K562 (cell line): ENCODE data around the gene EIF1B.

Source experiments
- CREB3 ChIP-seq: fragments of 450-650 bp; conservative IDR thresholded peaks from 2 replicates; pipeline ENCODE4 v1.6.1; 2016; ENCODE audit warnings: missing genetic modification characterization, low read depth, mild to moderate bottlenecking, missing compliant biosample characterization, moderate library complexity
- FIP1L1 ChIP-seq: fragments of 200-400 bp; formaldehyde crosslinking; IDR thresholded peaks from 2 replicates; pipeline ENCODE4 v1.6.1; 2018; ENCODE audit warnings: mild to moderate bottlenecking, low read depth, low read length; ENCODE audit not compliant: poor library complexity, severe bottlenecking
- FOXA3 ChIP-seq, 2 experiments: fragments of 450-650 bp in 1 of 2; sonication (generic) in 1 of 2; formaldehyde crosslinking; IDR thresholded peaks in 1 of 2; conservative IDR thresholded peaks in 1 of 2; 2 replicates each; pipeline versions ENCODE4 v1.4.0 to v1.8.0; 2020 to 2022; ENCODE audit warnings: mild to moderate bottlenecking in 2 of 2, missing genetic modification reagents in 1 of 2
- GTF2F1 ChIP-seq: IDR thresholded peaks from 2 replicates; pipeline ENCODE4 v1.6.1; 2011; ENCODE audit warnings: low read depth, low read length, improper control_type of control experiment
- HDGF ChIP-seq: fragments of 450-650 bp; IDR thresholded peaks from 2 replicates; pipeline ENCODE4 v1.6.1; 2016
- PURB ChIP-seq: sonication (generic); formaldehyde crosslinking; IDR thresholded peaks from 2 replicates; pipeline ENCODE4 v1.9.0; 2021; ENCODE audit warnings: low read depth, mild to moderate bottlenecking, missing genetic modification reagents
- ZBTB11 ChIP-seq, 3 experiments: fragments of 200-800 bp in 1 of 3; fragments of 250-450 bp in 1 of 3; fragments of 450-650 bp in 1 of 3; sonication (Bioruptor Pico) in 1 of 3; sonication (Bioruptor generic) in 1 of 3; formaldehyde crosslinking in 1 of 3; IDR thresholded peaks; 2 replicates each; pipeline versions ENCODE4 v1.6.1 to v1.8.0; 2016 to 2022; ENCODE audit warnings: mild to moderate bottlenecking in 2 of 3, missing genetic modification characterization in 2 of 3, missing compliant biosample characterization in 1 of 3, moderate library complexity in 1 of 3
- ZBTB49 ChIP-seq: sonication (generic); formaldehyde crosslinking; IDR thresholded peaks from 2 replicates; pipeline ENCODE4 v1.8.0; 2022; ENCODE audit warnings: missing genetic modification reagents, mild to moderate bottlenecking, borderline replicate concordance
- ZBTB8A ChIP-seq: fragments of 450-650 bp; IDR thresholded peaks from 2 replicates; pipeline ENCODE4 v1.6.1; 2018; ENCODE audit warnings: mild to moderate bottlenecking, moderate library complexity; ENCODE audit not compliant: partially characterized antibody
- ZFX ChIP-seq: sonication (generic); formaldehyde crosslinking; IDR thresholded peaks from 2 replicates; pipeline ENCODE4 v1.8.0; 2022; ENCODE audit warnings: mild to moderate bottlenecking, missing genetic modification reagents, moderate library complexity
- TF ChIP-seq, protein P1 (sequence below), 2 experiments: fragments of 450-650 bp in 1 of 2; sonication (generic) in 1 of 2; formaldehyde crosslinking in 1 of 2; IDR thresholded peaks in 1 of 2; conservative IDR thresholded peaks in 1 of 2; 2 replicates each; pipeline versions ENCODE4 v1.6.1 to v1.8.1; 2016 to 2023; ENCODE audit warnings: mild to moderate bottlenecking in 2 of 2, moderate library complexity in 2 of 2, inconsistent platforms in 1 of 2, missing genetic modification reagents in 1 of 2
- TF ChIP-seq, protein P2 (sequence below), 2 experiments: fragments of 450-650 bp in 1 of 2; sonication (generic) in 1 of 2; formaldehyde crosslinking; conservative IDR thresholded peaks; 2 replicates each; pipeline versions ENCODE4 v1.4.0 to v1.8.1; 2020 to 2022; ENCODE audit warnings: mild to moderate bottlenecking in 1 of 2, missing genetic modification reagents in 1 of 2
- TF ChIP-seq, protein P3 (sequence below): sonication (generic); formaldehyde crosslinking; IDR thresholded peaks from 2 replicates; pipeline ENCODE4 v1.8.1; 2023; ENCODE audit warnings: missing genetic modification reagents, mild to moderate bottlenecking, borderline replicate concordance

DNA sequence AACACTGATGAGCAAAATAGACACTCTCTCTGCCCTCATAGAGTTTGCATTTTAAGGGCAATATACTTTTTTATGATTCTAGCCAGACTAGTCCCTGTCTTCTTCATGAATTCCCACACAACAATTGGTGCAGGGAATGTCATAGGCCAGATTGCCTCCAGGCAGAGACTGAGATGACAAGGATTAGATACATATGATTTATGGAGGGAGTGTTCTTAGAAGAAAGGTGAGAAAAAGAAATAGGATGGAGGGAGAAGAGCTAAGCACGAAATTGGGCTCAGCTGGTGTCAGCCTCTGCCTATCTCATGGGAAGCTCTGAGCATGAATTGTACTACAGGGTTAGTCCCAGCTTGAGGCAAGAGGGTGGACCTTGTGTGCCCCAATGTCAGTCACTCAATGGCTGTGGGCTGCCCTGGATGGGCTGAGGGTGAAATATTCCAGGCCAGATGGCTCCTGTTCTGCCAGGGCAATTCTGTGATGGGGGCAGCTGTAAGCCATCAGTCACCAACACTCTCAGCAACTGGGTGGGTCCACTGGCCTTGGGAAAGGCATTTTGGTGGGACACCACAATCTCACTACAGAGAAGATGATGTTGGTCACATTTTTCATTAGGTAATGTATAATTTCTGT is 31.1 kb downstream of the EIF1B start:
- TF ChIP-seq ZBTB11 (CRISPR knock-in tag; IDR thresholded peaks at IDR 0.05) (no peak), HDGF (no peak), ZFX (no peak), FIP1L1 (no peak), ZBTB8A (no peak), ZBTB49 (CRISPR knock-in tag) (no peak), GTF2F1 (no peak), PURB (no peak), CREB3 (no peak), FOXA3 (CRISPR knock-in tag; conservative IDR thresholded peaks at IDR 0.05 in 1 of 2, IDR thresholded peaks at IDR 0.05 in 1 of 2) (no peak)
- TF ChIP-seq, protein P1, sequence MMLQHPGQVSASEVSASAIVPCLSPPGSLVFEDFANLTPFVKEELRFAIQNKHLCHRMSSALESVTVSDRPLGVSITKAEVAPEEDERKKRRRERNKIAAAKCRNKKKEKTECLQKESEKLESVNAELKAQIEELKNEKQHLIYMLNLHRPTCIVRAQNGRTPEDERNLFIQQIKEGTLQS (IDR thresholded peaks at IDR 0.05), result no peak
- TF ChIP-seq, protein P1 (CRISPR knock-in tag; conservative IDR thresholded peaks at IDR 0.05), result no peak
- TF ChIP-seq, protein P2, sequence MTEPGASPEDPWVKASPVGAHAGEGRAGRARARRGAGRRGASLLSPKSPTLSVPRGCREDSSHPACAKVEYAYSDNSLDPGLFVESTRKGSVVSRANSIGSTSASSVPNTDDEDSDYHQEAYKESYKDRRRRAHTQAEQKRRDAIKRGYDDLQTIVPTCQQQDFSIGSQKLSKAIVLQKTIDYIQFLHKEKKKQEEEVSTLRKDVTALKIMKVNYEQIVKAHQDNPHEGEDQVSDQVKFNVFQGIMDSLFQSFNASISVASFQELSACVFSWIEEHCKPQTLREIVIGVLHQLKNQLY (CRISPR knock-in tag; conservative IDR thresholded peaks at IDR 0.05), result no peak
- TF ChIP-seq, protein P3, sequence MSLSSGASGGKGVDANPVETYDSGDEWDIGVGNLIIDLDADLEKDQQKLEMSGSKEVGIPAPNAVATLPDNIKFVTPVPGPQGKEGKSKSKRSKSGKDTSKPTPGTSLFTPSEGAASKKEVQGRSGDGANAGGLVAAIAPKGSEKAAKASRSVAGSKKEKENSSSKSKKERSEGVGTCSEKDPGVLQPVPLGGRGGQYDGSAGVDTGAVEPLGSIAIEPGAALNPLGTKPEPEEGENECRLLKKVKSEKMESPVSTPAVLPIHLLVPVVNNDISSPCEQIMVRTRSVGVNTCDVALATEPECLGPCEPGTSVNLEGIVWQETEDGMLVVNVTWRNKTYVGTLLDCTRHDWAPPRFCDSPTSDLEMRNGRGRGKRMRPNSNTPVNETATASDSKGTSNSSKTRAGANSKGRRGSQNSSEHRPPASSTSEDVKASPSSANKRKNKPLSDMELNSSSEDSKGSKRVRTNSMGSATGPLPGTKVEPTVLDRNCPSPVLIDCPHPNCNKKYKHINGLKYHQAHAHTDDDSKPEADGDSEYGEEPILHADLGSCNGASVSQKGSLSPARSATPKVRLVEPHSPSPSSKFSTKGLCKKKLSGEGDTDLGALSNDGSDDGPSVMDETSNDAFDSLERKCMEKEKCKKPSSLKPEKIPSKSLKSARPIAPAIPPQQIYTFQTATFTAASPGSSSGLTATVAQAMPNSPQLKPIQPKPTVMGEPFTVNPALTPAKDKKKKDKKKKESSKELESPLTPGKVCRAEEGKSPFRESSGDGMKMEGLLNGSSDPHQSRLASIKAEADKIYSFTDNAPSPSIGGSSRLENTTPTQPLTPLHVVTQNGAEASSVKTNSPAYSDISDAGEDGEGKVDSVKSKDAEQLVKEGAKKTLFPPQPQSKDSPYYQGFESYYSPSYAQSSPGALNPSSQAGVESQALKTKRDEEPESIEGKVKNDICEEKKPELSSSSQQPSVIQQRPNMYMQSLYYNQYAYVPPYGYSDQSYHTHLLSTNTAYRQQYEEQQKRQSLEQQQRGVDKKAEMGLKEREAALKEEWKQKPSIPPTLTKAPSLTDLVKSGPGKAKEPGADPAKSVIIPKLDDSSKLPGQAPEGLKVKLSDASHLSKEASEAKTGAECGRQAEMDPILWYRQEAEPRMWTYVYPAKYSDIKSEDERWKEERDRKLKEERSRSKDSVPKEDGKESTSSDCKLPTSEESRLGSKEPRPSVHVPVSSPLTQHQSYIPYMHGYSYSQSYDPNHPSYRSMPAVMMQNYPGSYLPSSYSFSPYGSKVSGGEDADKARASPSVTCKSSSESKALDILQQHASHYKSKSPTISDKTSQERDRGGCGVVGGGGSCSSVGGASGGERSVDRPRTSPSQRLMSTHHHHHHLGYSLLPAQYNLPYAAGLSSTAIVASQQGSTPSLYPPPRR (CRISPR knock-in tag), result no peak
